Activated CD8-positive, alpha-beta memory T cell treated with anti-CD3 and anti-CD28 coated beads for 36 hours (primary cell): ENCODE measurements around the gene DAB2IP. TPM values are rescaled to one million over a fixed set of nuclear protein-coding genes. Genes with fewer than 3 reads are reported as not detected.

Source experiments
- CTCF ChIA-PET: fragments of 350-600 bp; sonication (Branson Sonifier 250); formaldehyde crosslinking; loops from one replicate; lab custom pipeline; 2021; ENCODE audit warnings: antibody characterized with exemption; lab: Charles Lee
- POLR2A ChIA-PET: fragments of 350-600 bp; sonication (Branson Sonifier 250); formaldehyde crosslinking; loops from one replicate; lab custom pipeline; 2021; ENCODE audit warnings: antibody characterized with exemption; lab: Charles Lee
- total RNA-seq, 2 experiments: library from RNA; stranded (reverse); gene quantifications; one replicate each; pipeline ENCODE4 v1.2.3, GENCODE V29; 2021

Gene DAB2IP
- total RNA-seq, 2 experiments from 2014 or later: 0.08 to 0.38 TPM

DNA sequence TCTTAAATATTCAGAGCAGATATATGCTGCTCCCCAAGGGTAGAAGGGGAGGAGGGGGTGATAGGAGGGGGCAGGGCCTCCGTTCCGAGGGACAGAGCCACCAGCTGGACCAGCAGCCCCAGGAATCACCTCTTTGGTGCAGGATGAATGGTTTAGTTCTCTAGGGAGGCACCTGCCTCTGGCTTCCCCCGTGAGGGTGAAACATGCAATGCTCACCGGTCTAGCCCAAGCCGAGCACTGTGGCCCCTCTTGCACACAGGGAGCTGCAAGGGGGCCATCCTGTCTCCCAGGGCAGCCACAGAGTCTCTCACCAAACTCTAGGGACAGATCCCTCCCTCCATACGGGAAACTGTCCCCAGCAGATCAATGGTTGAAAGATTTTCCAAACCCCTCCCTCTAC is 163.7 kb downstream of the DAB2IP start:
- CTCF ChIA-PET: no interaction called here
- POLR2A ChIA-PET: interaction anchor here (0.6 kb wide), 1 partner anchor 19 kb away, joined by 4 read pairs; no protein-coding TSS in a partner anchor

DNA sequence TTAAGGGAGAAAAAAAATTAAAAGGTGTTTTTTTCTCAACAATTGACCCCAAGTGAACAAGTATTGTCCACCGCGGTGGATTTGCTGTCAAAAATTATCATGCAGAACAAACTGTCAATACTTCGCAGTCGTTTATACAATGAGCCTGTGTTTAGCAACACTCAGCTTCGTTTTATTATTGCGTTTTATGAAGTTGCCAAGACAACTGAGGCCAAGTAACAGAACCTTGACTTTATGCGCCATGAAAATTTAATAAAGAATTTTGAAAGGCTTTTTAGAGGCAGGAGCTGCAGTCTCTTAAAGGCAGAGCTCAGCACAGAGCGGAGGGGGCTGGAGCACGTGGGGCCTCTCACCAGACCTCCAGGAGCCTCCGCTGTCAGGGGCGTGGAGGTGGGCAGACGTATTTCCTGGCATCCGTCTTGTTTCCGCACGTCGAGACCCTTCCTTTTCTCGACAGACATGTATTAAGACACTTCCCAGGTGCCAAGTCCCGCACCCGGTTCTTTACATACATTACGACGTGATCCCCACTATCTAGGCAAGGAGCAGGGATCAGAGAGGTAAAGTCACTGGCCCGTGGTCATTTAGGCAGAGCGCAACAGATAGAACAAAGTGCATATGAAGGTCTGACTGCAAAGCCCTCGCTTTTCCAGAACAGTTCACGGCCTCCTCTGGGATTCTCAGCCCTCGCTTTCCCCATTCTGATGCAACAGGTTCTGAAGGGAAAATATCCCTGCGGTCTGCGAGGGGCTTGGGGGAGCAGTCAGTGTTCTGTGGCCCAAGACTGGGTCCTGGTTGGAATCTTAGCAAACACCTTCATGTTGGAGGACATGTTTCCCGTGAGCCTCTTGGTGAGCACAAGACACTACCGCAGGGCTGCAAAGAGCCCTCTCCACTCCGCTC is 164.4 kb downstream of the DAB2IP start:
- ChIA-PET CTCF (no interaction called here), POLR2A (interaction anchor here (0.6 kb wide), 1 partner anchor 18 kb away, joined by 4 read pairs; no protein-coding TSS in a partner anchor)

DNA sequence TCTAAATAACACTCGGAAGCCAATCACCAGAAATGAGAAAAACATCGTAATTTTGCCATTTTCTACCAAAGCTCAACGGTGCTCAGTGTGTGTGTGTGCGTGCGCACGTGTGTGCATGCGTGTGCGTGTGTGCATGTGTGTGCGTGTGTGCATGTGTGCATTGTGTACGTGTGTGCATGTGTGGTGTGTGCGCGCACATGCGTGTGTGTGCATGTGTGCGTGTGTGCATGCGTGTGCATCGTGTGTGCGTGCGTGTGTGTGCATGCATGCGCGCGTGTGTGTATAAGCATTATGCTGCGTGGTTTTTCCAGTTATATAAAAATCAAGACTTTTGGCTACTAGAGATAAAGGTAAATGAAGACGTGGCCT is 165.0 kb downstream of the DAB2IP start:
- POLR2A ChIA-PET: no interaction called here
- CTCF ChIA-PET: no interaction called here

DNA sequence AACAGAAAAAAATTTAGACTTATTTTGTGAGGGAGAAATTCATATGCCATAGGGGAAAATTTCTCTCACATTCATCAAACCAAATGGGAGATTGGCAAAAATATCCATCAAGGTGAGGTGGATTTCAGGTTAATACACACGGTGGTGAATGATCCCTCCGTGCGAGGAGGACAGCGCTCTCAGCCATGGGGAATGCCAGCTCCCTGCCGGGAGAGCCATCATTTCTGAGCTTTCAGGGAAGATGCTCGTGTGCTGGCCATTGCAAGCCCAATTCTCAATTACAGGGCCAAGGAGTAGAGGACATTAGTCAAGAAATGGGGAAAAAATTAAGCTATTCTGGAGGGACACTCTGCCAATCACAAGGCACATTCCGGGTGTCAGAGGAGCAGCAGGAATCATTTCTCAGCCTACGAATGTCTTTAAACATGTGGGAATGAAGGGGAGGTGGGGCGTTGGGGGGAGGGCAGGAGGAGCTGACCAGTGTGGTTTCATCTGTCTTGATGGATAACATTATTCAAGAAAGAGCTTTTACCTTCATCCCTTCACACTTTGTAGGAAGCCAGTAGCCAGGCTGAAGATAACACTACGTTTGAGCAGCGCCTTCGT is 165.5 kb downstream of the DAB2IP start:
- CTCF ChIA-PET: no interaction called here
- POLR2A ChIA-PET: no interaction called here

DNA sequence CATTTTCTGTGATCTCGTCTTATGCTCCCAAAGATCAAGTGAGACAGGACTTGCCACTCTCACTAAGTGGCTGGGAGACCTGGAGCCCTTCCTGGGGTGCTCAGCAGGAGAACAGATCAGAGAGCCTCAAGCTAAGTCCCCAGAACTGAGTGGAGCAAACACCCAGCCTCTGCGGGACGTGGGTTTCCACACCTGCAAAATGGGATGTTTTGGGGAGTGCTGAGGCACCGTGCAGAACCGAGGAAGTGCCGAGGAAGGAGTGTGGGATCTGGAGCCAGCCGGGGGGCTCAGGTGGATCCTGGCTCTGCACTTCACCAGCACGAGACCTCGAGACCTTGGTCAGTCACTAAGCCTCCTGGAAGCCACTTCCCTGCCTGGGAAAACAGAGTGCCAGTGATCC is 166.0 kb downstream of the DAB2IP start:
- CTCF ChIA-PET: no interaction called here
- POLR2A ChIA-PET: no interaction called here

DNA sequence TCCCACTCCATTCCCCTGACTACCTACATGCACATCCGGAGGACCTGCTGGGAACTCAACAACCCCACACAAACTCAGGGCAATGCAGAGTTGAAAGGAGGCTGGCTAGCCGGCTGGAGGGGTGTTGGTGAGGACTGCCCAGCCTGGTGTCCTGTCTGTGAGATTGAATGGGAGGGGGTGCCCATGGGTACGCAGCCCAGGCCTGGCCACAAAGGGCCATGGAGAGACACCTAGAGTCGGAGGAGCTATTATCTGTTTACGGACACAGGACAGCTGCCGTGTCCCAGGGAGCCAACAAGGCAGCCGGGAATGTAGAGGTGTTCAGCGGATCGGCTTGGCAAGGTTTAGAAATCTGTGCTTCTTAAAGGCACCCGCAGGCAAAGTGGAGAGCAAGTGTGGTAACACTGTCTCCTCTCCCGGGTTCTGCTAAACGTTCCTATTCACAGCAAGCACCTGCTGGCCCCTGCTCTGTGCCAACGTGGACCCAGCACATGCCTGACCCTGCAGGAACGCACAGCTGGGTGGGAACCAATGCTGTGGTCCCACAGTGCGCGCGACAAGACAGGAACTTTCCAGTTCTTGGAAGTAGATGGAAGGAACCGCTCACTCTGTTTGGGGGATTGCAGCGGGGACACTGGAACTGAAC is 166.7 kb downstream of the DAB2IP start:
- ChIA-PET CTCF (no interaction called here), POLR2A (no interaction called here)

DNA sequence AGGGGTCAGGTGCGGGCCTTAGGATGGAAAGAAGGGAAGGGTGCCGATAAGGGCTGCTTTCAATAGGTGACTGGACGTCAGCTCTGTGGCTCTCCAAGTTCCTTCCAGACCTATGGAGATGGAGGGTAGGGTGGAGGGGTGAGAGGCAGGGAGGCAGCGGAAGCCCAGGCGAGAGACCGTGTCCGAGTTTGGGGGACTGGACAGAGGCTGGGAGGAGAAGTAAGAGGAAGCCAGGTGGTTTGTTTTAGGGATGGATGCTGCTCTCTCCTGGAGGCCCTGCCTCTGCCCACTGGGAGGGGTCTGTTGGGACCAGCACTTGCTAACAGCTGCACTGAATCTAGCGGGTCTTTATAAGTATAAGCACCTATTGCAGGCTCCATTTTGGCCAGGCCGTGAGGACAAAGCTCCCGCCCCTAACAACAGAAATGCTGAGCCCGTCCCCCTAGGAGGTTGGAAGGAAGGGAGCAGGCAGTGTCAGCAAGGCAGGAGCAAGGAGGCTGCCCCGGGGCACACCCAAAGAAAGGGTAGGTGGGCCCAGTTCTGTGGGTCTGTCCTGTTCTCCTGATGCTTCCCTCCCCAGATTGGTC is 167.5 kb downstream of the DAB2IP start:
- ChIA-PET POLR2A (no interaction called here), CTCF (no interaction called here)

DNA sequence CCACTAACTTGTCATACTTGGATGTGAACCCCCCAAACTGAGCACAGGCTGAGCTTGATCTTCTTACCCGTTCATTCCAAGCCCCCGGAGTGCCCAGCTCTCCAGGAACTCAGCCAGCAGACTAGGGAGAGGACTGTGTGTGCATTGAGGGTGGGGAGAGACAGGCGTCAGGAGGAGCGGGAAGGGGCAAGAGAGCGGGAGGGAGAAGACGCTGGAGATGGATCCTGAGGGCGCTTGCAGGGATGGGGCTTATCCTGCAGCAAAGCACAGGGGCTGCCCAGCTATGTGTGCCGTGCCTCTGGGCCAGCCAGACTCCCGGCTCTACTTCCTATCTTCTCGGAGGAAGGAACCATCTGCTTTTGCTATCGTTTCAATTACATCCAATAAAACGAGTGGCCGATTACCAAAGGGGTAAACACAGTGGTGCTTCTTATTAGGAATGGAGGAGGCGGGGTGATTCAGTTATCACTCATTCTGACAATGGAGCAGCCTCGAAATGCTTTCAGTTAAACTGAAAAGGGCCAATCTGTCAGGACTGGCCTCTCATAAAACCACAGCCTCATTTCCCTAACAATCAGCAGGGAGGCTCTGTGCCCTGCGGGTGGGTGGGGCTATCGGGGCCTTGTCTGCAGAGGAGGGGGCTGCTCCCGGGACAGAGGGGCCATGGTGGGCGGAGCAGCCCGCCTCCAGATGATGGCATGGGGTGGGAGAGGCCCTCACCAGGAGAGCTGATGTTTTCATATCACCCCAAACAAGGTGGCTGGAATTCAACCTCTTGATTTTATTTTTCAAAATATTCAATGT is 168.2 kb downstream of the DAB2IP start:
- ChIA-PET POLR2A (no interaction called here), CTCF (no interaction called here)

DNA sequence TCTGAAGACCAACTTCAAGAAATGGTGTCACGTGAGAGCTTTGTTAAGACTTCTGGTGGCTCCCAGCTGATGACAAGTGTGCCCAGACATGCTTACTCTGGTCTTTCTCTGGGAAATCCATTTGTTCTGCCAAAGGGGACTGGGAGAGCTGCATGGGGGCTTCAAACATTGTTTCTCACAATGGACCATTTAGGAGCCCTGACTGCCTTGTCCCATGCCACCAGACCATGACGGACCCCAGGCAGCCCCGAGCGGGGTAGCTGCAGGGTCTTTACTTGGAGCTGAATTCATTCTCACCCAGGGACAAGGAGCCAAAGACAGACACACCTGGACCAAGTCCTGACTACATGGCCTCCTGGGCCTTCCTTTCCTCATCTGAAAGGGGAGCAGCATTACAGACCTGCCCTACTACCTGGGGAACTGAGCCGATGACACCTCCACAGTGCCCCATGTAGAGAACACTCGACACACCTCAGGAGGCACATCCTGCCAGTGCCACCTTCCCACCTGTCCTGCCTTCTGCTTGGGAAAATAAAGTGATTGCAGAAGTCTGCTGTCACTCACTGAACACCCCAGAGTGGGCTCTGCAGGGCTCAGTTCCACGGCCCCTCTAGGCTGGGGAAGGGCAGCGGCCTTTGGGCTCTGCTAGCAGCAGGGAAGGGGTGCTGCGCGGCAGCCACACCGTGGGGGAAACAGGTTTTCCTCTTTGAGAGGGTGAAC is 169.0 kb downstream of the DAB2IP start:
- CTCF ChIA-PET: no interaction called here
- POLR2A ChIA-PET: no interaction called here

DNA sequence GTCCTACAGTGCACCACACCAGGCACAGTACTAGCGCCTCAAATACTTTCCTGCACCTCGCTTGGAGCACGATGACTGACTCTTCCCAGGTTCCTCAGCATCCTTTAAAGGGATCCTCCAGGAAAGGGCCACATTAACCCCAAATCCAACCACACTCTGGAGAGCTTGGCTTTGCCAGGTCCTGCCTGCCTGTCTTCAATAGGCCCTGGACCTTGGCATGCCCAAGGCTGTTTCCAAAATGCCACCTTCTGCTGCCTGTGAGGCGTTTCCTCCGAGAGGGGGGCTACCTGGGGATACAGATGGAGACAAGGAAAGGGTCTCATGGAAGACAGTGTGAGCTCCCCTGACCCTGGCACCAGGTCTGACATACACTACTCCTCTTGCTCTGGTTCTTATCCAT is 169.9 kb downstream of the DAB2IP start:
- POLR2A ChIA-PET: no interaction called here
- CTCF ChIA-PET: no interaction called here

DNA sequence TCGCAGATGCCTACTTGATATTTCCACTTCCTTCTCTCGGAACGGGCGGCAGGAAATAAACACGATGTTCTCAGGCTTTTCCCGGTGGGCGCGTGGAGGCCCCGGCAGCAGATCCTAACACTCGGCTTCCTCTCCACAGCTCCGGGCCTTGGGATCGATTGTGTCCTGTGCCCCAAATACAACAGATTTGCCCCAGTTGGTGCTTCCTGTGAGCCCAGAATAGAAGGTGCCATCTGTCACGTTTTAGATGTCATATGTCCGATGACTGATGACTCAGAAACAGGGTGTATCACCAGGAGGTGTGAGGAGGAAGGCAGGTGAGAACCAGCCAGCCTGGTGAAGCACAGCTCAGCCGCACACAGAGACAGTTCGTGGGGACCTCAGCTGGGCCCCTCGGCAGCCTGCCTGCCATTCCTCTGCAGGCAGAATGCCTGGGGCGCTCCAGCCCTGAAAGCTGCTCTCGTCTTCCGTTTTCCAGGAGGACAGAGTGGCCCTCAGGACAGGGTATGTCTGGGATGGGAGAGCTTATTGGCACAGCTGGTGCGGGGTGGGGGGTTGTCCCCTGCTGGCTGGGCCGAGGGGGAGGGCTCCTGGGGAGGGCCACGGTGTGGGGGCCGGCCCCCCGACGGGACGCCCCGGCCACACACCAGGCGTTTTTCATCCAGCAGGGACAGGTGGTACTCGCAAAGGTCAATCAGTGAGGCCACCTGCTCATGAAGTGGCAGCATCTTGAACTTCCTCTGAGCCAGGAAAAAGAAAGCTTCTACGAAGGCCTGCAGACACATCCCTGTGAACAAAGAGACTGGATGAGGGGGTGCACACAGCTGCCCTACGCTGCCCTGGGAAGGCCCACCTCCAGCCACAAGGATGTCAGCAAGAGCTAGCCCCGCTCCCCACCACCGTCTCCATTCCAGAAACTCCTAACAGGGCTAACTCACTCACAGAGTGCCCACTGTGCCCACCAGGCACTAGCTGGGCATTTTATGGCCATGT is 171.0 kb downstream of the DAB2IP start:
- ChIA-PET CTCF (no interaction called here), POLR2A (no interaction called here)

DNA sequence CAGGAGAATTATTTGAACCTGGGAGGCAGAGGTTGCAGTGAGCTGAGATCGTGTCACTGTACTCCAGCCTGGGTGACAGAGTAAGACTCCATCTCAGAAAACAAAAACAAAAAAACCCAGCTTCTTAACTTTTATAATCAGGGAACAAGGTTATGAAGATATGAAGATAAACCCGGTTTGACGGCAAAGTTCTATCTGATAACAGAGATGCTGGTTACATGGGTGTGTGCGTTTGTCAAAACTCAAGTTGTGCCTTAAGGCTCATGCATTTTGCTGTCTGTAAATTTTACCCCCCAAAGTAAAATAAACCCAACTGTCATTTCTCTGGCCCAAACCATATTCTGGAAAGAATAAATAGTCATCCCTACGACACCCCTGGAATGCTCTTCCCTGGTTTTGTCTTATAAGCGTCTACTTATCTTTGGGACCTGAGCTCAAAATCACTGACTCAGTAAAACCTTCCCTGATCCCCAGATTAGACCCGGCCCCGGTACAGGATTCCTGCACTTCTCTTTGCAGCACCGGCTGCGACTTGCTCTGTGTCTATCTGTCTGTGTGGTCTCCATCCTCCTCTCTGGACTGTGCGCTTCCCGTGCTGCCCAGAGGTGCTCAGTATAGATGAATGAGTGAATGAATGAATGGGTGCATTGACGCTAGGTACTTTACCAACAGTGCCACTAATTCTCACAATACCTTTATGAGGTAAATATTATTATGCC is 172.2 kb downstream of the DAB2IP start:
- POLR2A ChIA-PET: no interaction called here
- CTCF ChIA-PET: no interaction called here

DNA sequence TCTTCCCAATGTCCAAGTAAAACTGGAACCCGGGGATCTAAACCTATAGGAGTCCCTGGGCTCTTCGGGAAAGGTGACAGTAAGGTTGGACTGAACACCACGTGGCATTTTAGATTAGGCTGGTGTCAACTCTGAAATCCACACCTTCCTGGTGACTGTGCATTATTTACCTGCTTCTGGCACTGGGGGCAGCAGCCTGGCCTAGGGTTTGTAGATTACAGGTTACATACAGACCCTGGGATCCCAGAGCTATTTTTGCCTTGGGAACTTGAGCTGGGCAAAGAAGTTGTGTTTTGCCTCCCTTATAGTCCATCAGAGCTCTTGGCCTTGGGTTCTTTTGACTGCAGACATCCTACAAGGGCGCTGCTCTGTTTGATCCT is 173.2 kb downstream of the DAB2IP start:
- CTCF ChIA-PET: no interaction called here
- POLR2A ChIA-PET: no interaction called here

DNA sequence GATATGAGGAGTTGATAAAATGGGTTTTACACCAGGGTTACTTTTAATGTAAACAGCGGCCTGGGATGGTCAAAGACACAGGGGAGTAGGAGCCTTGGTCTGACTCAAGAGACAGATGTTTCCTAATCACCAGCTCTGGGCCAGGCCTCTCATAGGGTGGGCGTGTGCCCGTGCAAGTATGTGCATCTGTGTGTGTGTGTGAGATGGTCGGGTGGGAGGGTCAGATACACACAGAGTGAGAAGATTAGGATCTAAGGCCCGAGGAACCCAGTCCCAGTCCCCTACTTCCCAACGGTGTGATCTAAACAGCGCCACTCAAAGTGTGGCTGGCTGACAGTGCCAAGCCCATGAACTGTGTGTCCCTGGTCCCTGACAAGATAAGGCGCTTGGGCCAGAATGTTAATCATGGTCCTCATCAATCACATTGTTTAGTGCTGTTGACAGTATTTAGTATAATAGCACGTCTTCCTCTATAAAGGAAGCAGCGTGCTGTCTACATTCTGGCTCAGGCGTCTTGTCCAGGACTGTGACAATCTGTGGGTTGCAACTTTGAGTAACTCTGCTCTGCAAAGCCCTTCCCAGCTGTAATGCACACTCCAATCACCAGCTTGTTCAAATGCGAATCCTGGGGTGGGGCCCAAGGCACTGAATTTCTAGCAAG is 173.7 kb downstream of the DAB2IP start:
- CTCF ChIA-PET: no interaction called here

DNA sequence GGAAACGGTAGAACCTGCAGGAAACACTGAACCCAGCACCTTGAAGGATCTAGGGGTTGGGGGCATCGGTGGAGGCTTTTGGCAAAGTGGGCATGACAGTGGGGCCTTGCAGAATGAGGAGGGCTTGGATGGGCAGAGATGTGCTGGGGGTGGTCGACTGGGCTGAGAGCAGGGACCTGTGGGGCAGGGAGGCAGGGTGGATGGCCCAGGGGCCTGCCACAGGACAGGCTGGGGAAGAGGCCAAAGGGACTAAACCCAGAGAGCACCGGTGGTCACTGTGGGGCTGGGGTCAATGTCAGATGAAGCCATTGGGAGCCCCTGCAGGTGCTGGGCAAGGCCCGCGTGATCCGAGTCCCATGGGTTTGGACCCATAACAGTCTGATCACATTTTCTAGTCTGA is 175.3 kb downstream of the DAB2IP start:
- ChIA-PET POLR2A (no interaction called here), CTCF (no interaction called here)

More for the DNA sequence above, 173.7 kb downstream of the DAB2IP start:
- POLR2A ChIA-PET: no interaction called here

DNA sequence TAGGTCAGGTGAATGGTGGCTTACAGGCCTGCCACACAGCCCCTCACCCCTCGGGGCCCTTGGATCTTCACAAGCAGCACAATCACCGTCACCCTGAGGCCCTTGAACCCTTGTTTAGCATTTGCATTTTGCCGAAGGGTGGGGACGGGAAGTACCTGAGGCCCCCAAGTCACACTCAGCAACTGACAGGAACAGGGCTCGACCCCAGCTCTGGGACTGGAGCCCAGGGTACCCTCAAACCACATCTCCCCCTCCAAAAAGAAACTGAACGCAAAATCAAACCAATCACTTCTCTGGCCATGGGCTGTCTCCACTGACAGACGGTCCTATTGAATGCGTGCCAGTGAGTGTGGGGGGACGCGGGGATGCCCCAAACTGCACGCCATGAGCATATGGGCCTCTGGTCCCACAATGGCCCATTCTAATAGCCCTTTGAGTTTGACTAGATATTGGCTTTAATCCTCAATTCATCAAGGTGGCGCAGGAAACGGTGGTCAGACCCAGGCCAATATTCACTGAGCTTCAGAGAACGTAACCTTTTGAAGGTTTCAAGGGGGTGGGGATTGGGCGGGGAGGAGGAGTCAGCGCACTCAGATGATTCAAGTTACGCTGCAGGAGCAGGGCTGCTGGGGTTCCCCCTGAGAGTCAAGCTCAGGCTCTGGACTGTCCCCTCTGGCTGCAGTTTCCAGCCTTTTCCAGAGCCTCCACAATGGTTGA is 176.0 kb downstream of the DAB2IP start:
- POLR2A ChIA-PET: no interaction called here
- CTCF ChIA-PET: no interaction called here
